ENCODE measurements around the gene RASA3. TPM values are rescaled to one million over a fixed set of nuclear protein-coding genes. Genes with fewer than 3 reads are reported as not detected.

The RASA3 gene
- total RNA-seq, 1 experiment from 2014 or later: 22.3 TPM

GRCh38 chr13:113977976-113978375, 154.4 kb downstream of the RASA3 start (continued):
- TF ChIP-seq PRDM15 (CRISPR knock-in tag; IDR thresholded peaks at IDR 0.05) (no peak), TP53 (CRISPR knock-in tag; IDR thresholded peaks at IDR 0.05) (no peak), ESRRA (CRISPR knock-in tag; IDR thresholded peaks at IDR 0.05; ENCODE audit: borderline replicate concordance) (no peak), GABPB1 (CRISPR knock-in tag; IDR thresholded peaks at IDR 0.05) (no peak)
- TF ChIP-seq, protein P1, sequence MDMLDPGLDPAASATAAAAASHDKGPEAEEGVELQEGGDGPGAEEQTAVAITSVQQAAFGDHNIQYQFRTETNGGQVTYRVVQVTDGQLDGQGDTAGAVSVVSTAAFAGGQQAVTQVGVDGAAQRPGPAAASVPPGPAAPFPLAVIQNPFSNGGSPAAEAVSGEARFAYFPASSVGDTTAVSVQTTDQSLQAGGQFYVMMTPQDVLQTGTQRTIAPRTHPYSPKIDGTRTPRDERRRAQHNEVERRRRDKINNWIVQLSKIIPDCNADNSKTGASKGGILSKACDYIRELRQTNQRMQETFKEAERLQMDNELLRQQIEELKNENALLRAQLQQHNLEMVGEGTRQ (CRISPR knock-in tag; IDR thresholded peaks at IDR 0.05): no peak

- DNase-seq (ENCODE audit: low spot score): peak; percentile 8
- no peaks in the 10 kb centered on the region for H3K4me1 Mint-ChIP-seq
- peak overlapping the region; percentile 27; the same call in 1 of the 2 replicates for H3K27ac Mint-ChIP-seq
Measured at GRCh38 chr13:113976711-113977684, 155.4 kb downstream of the RASA3 start.

GRCh38 chr13:113975416-113975815, 157.0 kb downstream of the RASA3 start:
- POLR2A ChIA-PET: no interaction called here
- no peaks in the 10 kb centered on the region for H3K4me1 Mint-ChIP-seq
- ATAC-seq (no peak), DNase-seq (ENCODE audit: low spot score) (peak; percentile 5)
- CTCF ChIA-PET: no interaction called here
- H3K27ac Mint-ChIP-seq: no peak overlapping the region
- H3K36me3 Mint-ChIP-seq: peaks cover 15% of the 10 kb centered on the region
- H3K9me3 Mint-ChIP-seq: peaks cover 4% of the 10 kb centered on the region
- H3K27me3 Mint-ChIP-seq (ENCODE audit: low read depth): no peaks in the 10 kb centered on the region
- TF ChIP-seq, protein P2, sequence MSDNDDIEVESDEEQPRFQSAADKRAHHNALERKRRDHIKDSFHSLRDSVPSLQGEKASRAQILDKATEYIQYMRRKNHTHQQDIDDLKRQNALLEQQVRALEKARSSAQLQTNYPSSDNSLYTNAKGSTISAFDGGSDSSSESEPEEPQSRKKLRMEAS (CRISPR knock-in tag; IDR thresholded peaks at IDR 0.05): no peak
- no peak for TF ChIP-seq ELF4 (CRISPR knock-in tag; IDR thresholded peaks at IDR 0.05; ENCODE audit: low read depth)
- no peak overlapping the region for H3K4me3 Mint-ChIP-seq

More at GRCh38 chr13:113976711-113977684, 155.4 kb downstream of the RASA3 start:
- ChIA-PET CTCF (no interaction called here), POLR2A (no interaction called here)
- Mint-ChIP-seq H3K27me3 (ENCODE audit: low read depth) (no peaks in the 10 kb centered on the region), H3K9me3 (peaks cover 7% of the 10 kb centered on the region), H3K36me3 (peaks cover 22% of the 10 kb centered on the region), H3K4me3 (no peak overlapping the region)
- TF ChIP-seq, protein P3, sequence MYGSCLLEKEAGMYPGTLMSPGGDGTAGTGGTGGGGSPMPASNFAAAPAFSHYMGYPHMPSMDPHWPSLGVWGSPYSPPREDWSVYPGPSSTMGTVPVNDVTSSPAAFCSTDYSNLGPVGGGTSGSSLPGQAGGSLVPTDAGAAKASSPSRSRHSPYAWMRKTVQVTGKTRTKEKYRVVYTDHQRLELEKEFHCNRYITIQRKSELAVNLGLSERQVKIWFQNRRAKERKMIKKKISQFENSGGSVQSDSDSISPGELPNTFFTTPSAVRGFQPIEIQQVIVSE (CRISPR knock-in tag; IDR thresholded peaks at IDR 0.05; ENCODE audit: borderline replicate concordance): no peak
- TF ChIP-seq SMAD4 (CRISPR knock-in tag; IDR thresholded peaks at IDR 0.05) (no peak), JAZF1 (CRISPR knock-in tag; IDR thresholded peaks at IDR 0.05) (no peak), MYBL2 (CRISPR knock-in tag; IDR thresholded peaks at IDR 0.05) (no peak), ZNF416 (CRISPR knock-in tag; IDR thresholded peaks at IDR 0.05) (no peak), EMX1 (CRISPR knock-in tag; IDR thresholded peaks at IDR 0.05) (no peak), ATF3 (CRISPR knock-in tag; conservative IDR thresholded peaks at IDR 0.05) (no peak), SMAD3 (CRISPR knock-in tag; IDR thresholded peaks at IDR 0.05; ENCODE audit: borderline replicate concordance) (no peak), GABPB1 (CRISPR knock-in tag; IDR thresholded peaks at IDR 0.05) (no peak), TCF7 (CRISPR knock-in tag; IDR thresholded peaks at IDR 0.05; ENCODE audit: low read depth) (no peak), SOX15 (CRISPR knock-in tag; IDR thresholded peaks at IDR 0.05) (no peak), ATF1 (CRISPR knock-in tag; IDR thresholded peaks at IDR 0.05) (no peak)
- TF ChIP-seq, protein P4, sequence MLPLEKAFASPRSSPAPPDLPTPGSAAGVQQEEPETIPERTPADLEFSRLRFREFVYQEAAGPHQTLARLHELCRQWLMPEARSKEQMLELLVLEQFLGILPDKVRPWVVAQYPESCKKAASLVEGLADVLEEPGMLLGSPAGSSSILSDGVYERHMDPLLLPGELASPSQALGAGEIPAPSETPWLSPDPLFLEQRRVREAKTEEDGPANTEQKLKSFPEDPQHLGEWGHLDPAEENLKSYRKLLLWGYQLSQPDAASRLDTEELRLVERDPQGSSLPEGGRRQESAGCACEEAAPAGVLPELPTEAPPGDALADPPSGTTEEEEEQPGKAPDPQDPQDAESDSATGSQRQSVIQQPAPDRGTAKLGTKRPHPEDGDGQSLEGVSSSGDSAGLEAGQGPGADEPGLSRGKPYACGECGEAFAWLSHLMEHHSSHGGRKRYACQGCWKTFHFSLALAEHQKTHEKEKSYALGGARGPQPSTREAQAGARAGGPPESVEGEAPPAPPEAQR (CRISPR knock-in tag; IDR thresholded peaks at IDR 0.05): no peak
- no peak; the same call in 1 of the 2 replicates for ATAC-seq
